GM19351 (cell line): ENCODE measurements around the gene LEF1.

Experiments
- ATAC-seq: cut with Tn5 transposase; IDR thresholded peaks from one replicate; pipeline ENCODE4 v1.9.1; 2021; ENCODE audit warnings: mild to moderate bottlenecking, moderate library complexity; ENCODE audit not compliant: unreplicated experiment

The LEF1 gene

DNA sequence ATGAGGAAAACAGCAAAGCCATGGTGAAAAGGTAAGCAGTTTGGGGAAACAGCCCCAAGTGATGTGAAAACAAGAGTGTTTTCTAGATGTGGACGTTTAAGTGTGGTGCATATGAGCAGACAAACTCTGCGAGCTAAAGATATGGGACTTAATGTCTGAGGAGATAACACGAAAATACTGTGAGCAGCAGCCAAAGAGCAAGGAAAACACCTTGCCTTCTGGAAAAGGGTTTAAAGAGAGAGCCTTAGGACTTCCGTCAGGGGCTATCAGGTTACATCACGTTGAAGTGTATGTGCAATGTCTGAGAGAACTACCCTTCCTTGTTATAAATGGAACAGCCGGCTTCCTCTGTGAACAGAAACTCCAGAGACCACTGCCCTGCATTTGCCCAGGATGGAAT is 54.2 kb downstream of the LEF1 start:
- no peak for ATAC-seq

DNA sequence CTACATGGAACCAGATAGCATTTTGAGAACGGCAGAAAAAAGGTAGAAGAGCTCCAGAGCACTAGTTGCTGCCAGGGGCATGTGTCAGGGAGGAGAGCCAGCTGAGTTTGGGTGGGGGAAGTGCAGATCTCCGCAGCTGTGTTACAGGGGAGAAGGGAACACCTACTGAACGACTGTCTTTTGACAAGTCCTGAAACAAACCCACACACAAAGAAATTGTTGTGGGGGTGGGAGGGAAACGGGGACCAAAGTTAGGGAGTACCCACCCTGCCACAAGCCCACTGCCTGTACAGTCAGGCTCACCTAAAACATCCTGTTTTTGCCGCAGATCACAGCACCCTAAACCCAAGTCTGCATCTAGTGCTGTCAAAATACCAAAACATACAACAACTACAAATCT is 55.5 kb downstream of the LEF1 start:
- ATAC-seq = no peak

DNA sequence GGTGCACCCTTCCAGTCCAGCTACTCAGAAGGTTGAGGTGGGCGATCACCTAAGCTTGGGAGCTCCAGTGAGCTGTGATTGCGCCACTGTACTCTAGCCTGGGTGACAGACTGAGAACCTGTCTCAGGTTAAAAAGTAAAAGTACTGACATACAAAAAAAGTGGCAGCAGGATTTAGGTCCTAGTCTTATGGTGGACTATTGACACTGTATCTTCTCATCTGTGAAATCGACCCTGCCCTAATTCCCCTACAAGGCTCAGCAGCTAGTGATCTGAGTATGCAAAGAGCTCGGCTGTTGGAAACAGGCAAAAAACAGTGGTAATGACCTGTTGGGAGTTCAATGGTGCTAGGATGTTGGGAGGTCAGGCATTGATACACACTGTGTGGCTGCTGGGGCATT is 57.0 kb downstream of the LEF1 start:
- ATAC-seq = no peak

DNA sequence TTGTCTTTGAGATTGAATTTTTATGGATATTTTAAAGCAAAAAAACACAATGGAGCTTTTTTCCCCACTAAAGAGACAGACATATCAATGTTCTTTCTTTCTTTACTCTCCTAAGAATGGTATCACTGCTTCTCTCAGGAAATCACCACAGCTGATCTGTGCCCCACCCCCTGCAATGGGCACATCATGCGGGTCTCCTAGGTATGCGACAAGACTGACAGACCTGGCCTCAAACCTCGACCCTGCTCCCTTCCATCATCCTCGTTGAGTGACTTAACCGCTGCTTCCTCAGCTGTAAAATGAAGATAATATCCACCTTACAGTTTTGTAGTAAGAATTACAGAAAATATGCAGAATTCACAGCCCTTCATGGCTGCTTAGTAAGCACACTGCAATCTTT is 58.3 kb downstream of the LEF1 start:
- ATAC-seq = peak; percentile 7

DNA sequence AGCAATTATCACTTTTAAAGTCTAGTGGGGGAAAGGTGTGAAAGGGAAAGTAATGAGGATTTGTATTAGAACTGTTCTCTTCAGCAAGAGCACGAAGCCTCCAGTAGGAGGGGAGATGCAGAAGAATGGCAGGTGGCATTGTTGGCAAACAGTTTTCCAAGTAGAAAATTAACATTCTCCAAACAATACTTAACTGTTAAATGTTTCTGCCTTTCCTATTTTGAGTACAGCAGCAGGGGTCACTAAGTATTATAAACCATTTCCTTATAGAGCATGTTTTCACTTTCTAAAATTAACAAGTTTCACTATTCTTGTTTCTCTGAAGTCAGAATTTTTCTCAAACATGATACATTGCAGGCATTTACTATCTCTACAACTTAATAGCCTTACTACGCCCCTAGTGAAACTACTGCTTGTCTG is 58.7 kb downstream of the LEF1 start:
- ATAC-seq = peak; percentile 83

GRCh38 chr4:108109111-108109510 is 59.6 kb downstream of the LEF1 start:
- no peak for ATAC-seq

DNA sequence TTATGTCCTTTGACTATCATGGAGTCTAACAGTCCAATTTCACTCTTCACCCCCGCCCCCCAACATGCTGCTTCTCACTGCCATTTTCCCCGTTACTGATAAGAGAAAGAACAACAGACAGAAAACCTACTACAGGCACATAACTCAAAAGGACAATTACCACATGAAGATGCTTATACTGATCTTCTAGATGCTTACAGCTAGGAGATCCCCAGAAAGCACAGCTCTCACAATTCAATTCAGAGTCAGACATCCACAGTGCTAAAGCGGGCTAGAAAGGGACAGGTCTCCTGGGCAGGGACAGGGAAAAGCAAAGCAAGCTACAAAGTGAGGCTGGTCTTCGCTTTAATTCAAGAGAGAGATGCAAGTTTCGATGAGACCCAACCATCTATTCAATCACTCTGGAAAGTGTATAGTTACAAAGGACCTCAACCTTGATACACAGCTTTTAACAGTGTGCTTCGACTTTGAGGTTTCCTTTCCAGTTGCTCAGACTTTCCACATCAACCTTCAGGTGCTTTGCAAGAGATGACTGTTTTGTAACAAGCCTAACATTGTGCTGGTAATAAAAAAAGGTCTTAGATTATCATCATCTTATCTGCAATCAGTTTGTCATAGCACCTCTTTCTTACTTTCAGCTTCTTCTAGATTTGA is 60.9 kb downstream of the LEF1 start:
- peak; percentile 47 for ATAC-seq

- ATAC-seq = no peak
These were observed 61.6 kb downstream of the LEF1 start for GRCh38 chr4:108107101-108107500.

GRCh38 chr4:108106186-108106585 is 62.5 kb downstream of the LEF1 start:
- ATAC-seq = no peak

DNA sequence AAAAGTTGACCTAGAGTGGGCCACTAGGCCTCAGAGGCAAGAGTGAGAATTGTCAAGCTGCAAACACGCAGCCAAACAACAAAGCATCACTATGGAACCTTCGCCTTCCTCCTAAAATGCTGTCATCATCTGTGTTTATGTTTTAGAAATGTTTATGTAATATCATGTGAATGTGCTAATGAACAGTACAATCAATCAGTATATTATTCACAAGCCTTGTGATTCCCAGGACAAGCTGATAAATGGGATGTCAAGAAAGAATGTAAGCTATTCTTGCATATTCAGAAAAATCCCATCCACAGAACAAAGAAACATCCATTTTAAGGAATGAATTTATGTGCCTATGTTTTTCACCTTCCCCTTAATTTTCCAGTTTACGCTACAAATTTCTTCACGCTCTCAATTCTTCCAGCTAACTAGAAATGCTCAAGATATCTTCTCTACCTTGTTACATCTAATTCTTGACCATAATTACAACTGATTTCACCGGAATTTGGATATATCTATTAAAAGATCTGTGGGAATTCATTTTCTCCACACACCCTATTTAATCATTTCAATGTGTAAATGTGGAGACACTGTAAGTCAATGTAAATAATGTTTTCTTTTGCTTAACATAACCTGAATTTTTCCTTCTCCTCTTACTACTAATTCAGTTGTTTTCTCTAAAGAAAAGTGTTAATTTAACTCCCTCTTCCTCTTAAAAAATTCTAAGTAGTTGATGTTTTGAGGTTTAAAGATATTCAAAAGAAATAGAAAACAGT is 65.5 kb downstream of the LEF1 start:
- ATAC-seq = no peak

- ATAC-seq = no peak
These were observed 67.9 kb downstream of the LEF1 start for GRCh38 chr4:108100827-108101226.

- no peak for ATAC-seq
These were observed 68.9 kb downstream of the LEF1 start for GRCh38 chr4:108099838-108100237.

- no peak for ATAC-seq
These were observed 70.7 kb downstream of the LEF1 start for GRCh38 chr4:108097990-108098553.

DNA sequence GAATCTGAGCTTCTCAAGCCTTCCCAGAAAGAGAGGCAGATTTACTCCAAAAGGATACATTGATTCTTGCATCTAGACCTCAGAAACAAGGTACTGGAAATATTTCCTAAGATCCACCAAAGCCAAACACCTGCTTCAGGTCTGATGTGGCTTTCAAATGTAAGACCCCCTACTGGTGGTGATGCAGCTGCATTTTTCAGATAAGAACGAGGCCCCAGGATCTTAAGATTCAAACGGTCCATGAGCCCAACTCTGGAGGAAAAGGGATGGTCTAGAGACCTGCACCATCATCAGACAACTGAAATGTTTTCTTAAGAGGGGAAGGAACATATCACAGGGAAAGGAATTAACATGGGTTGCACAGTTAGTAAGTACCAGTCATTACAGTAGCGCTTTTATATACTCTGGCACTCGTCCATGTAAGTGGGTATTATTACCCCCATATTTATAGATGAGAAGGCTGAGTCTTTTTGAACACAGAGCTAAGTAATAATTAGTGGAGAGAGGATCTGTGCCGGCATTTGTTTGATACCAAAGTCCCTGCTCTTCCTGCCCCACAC is 73.7 kb downstream of the LEF1 start:
- no peak for ATAC-seq

DNA sequence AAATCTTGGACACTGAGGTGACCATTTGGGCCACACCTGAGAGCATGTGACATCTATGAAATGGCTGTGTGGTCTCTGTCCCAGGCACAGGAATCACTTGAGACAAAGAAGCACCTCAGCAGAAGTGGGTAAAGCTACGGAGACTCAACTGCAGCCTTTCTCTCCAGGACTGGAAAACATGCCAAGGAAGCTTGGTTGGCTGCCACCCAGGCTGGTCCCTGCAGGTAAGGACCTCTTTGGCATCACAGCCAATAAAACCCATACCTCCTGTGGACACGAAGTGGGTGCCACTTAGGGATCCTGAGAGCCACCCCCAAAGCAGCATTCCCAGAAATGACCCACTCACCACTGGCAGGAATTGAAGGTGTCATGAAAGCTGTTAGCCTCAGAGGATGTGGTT is 74.6 kb downstream of the LEF1 start:
- no peak for ATAC-seq

DNA sequence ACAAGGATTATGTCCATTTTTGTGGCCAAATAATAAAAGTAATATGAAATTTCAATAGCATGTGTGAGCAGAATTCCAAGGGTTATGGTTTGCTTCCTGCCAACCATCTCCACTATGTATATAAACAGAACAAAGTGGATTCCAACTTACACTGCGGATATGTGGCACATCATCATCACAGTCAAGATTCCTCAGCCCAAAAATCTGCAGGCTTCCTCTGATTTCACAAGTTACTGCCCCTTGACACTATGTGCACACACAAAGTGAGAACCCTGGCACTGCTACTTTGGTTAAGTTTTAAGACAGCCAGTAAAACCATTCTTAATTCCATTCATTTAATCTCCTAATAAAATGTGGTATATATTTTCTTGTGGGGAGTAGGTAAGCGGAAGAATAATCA is 76.4 kb downstream of the LEF1 start:
- ATAC-seq = no peak

GRCh38 chr4:108087293-108087967 is 81.3 kb downstream of the LEF1 start:
- ATAC-seq = no peak

DNA sequence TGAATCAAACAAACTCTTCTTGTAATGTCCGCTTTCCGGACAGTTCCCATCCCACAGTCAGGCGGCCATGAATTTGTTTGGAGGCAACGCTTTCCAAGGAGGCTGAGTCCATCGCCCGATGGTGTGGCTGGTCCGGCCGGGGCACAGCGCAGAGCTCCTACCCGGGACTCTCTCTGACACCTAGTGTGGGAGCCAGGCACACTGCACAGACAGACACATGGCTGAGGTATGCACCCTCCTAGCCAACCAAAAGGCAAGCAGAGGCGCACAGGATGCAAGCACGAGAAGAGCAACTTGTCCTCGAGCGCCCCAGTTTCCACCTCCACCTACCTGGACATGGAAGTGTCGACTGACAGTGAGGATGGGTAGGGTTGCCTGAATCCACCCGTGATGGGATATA is 87.5 kb downstream of the LEF1 start:
- no peak for ATAC-seq

DNA sequence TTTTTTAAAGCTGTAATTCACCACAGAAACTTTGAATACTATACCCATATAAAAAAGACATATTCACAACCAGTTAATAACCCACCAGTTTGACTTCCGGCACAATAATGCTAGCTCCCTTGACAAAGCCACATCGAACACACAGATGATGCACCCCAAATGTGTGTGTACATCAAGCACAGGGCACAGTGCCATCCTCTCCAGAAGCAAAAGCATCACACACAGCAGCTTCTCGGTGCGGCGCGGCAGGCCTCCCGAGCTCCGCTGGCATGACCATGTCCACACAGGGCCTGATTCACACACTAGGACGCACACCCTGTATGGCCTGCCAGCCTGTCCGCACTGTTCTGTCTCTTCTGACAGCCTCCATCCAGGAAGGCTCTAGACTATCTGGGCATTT is 88.0 kb downstream of the LEF1 start:
- ATAC-seq = no peak

DNA sequence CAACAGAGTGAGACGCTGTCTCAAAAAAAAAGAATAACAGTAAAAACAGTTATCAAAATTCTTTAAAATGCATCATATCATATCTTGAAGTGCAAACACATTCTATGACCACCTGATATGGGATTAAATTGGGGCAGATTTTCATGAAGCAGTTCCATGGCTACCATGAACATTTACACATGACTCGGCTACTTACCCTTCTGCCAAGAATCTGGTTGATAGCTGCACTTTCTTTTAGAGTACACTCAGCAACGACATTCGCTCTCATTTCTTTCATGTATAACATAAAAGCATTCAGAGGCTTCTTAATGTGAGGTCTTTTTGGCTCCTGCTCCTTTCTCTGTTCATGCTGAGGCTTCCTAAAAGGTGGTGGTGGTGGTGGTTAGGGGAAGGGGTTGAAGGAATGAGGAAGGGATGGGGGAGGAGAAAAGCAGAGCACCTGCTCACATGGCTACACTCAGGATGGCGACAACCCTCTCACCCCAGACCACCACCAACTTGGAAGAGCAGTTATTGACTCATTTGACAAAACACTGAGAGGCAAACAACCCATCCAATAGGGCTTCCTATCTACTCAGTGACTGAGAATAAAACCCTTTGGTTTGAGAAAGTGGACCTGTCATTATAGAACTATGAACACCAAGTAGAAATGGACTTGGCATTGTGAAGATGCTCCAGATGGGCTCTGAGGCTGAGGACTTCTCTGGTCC is 90.6 kb downstream of the LEF1 start:
- no peak for ATAC-seq

DNA sequence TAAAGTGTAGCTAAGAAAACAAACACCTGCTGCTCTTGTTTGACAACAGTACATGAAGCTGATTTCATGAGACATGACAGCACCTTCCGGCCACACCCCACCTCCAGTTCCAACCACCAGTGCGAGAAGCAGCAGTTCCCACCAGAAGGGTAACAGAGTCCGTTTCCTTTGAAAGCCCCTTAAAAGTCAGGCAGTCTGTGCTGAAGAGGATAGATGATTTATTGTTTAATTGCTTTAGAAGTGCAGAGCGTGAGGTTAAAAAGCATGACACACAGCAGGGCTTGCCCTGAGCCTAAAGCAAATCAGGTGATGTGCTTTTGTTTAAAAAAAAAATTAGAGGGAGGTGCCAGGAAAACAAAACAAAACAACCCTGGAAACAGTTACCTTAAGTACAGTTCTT is 96.4 kb downstream of the LEF1 start:
- peak; percentile 76 for ATAC-seq
